Caco-2 (cell line): ENCODE measurements around the gene R3HDM1. TPM values are rescaled to one million over a fixed set of nuclear protein-coding genes. Genes with fewer than 3 reads are reported as not detected.

Experiments
- BruUV-seq: library from RNA; stranded (reverse); fragments of 400-500 nt; replicated peaks from 2 replicates; lab custom pipeline; 2021; lab: Mats Ljungman, UMichigan
- CTCF ChIA-PET: fragments of 300-600 bp; sonication (Branson Sonifier 250); formaldehyde crosslinking; loops from one replicate; lab custom pipeline; 2022; ENCODE audit warnings: antibody characterized with exemption; lab: Charles Lee
- POLR2A ChIA-PET: fragments of 300-600 bp; sonication (Branson Sonifier 250); formaldehyde crosslinking; loops from one replicate; lab custom pipeline; 2022; ENCODE audit warnings: antibody characterized with exemption; lab: Charles Lee
- DNase-seq, 2 experiments: peaks; one replicate each; pipeline versions ENCODE4 v3.0.0 to v3.0.0-alpha.2; 2020 to 2022
- H3K27me3 ChIP-seq: replicated peaks from 2 replicates; pipeline ENCODE4 v1.6.0; 2011; ENCODE audit warnings: low read length; ENCODE audit not compliant: control insufficient read depth, insufficient read depth
- H3K36me3 ChIP-seq: 2 replicates; pipeline ENCODE4 v1.5.1; 2011; ENCODE audit warnings: low read length; ENCODE audit not compliant: control insufficient read depth, insufficient read depth
- H3K4me1 ChIP-seq: fragments of 250-450 bp; sonication (Bioruptor Pico); 2 replicates; pipeline ENCODE4 v1.5.1; 2020; ENCODE audit warnings: mild to moderate bottlenecking
- H3K4me3 ChIP-seq: 2 replicates; pipeline ENCODE4 v1.5.1; 2011; ENCODE audit warnings: low read depth, mild to moderate bottlenecking, control low read depth, low read length
- H3K9me3 ChIP-seq: fragments of 250-450 bp; sonication (Bioruptor Pico); 2 replicates; pipeline ENCODE4 v1.5.1; 2020; ENCODE audit warnings: mild to moderate bottlenecking, moderate library complexity
- H3K27ac Mint-ChIP-seq: one replicate; pipeline ENCODE4 v1.8.0; 2022; ENCODE audit warnings: mixed read lengths; ENCODE audit not compliant: unreplicated experiment
- H3K27me3 Mint-ChIP-seq: one replicate; pipeline ENCODE4 v1.8.0; 2022; ENCODE audit warnings: mixed read lengths; ENCODE audit not compliant: insufficient read depth, unreplicated experiment
- H3K36me3 Mint-ChIP-seq: one replicate; pipeline ENCODE4 v1.8.0; 2022; ENCODE audit warnings: mild to moderate bottlenecking, mixed read lengths; ENCODE audit not compliant: insufficient read depth, unreplicated experiment
- H3K4me1 Mint-ChIP-seq: one replicate; pipeline ENCODE4 v1.8.0; 2022; ENCODE audit warnings: low read depth, mixed read lengths; ENCODE audit not compliant: unreplicated experiment
- H3K4me3 Mint-ChIP-seq: one replicate; pipeline ENCODE4 v1.8.0; 2022; ENCODE audit warnings: mild to moderate bottlenecking, moderate library complexity, mixed read lengths; ENCODE audit not compliant: unreplicated experiment
- H3K9me3 Mint-ChIP-seq: one replicate; pipeline ENCODE4 v1.8.0; 2022; ENCODE audit warnings: mixed read lengths; ENCODE audit not compliant: unreplicated experiment
- intact Hi-C: fragments of 100-400 bp; cut with micrococcal nuclease; formaldehyde crosslinking; loops from one replicate; pipeline ENCODE4 v1.10.0; 2022; ENCODE audit not compliant: unreplicated experiment
- total RNA-seq: library from RNA; stranded (reverse); gene quantifications from 2 replicates; pipeline ENCODE4 v1.2.3, GENCODE V29; 2022
- TF ChIP-seq, protein P1 (sequence below), 2 experiments: fragments of 200-600 bp in 1 of 2; IDR thresholded peaks; 1 replicate in 1 of 2; 2 replicates in 1 of 2; pipeline versions ENCODE4 v1.5.1 to v1.8.0; 2011 to 2022; ENCODE audit warnings: antibody characterized with exemption in 1 of 2, control low read depth in 1 of 2, inconsistent platforms in 1 of 2, low read depth in 1 of 2, low read length in 1 of 2, mild to moderate bottlenecking in 1 of 2, moderate library complexity in 1 of 2; ENCODE audit not compliant: insufficient read depth in 1 of 2, severe bottlenecking in 1 of 2, unreplicated experiment in 1 of 2

R3HDM1 gene
- total RNA-seq, 1 experiment from 2014 or later: 44.4 TPM

GRCh38 chr2:135630488-135630887 is 99.2 kb downstream of the R3HDM1 start:
- H3K27me3 Mint-ChIP-seq: no peaks in the 10 kb centered on the region
- H3K9me3 ChIP-seq: no peaks in the 10 kb centered on the region
- H3K9me3 Mint-ChIP-seq: no peaks in the 10 kb centered on the region
- H3K36me3 ChIP-seq: no peaks in the 10 kb centered on the region
- peaks cover 3% of the 10 kb centered on the region; the same call in 1 of the 2 replicates for H3K4me1 ChIP-seq
- POLR2A ChIA-PET: no interaction called here
- intact Hi-C loops: no loop called here
- no peak for DNase-seq
- TF ChIP-seq, protein P1, sequence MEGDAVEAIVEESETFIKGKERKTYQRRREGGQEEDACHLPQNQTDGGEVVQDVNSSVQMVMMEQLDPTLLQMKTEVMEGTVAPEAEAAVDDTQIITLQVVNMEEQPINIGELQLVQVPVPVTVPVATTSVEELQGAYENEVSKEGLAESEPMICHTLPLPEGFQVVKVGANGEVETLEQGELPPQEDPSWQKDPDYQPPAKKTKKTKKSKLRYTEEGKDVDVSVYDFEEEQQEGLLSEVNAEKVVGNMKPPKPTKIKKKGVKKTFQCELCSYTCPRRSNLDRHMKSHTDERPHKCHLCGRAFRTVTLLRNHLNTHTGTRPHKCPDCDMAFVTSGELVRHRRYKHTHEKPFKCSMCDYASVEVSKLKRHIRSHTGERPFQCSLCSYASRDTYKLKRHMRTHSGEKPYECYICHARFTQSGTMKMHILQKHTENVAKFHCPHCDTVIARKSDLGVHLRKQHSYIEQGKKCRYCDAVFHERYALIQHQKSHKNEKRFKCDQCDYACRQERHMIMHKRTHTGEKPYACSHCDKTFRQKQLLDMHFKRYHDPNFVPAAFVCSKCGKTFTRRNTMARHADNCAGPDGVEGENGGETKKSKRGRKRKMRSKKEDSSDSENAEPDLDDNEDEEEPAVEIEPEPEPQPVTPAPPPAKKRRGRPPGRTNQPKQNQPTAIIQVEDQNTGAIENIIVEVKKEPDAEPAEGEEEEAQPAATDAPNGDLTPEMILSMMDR (IDR thresholded peaks at IDR 0.05; ENCODE audit: insufficient read depth in 1 of 2, low read depth in 1 of 2, low read length in 1 of 2, severe bottlenecking in 1 of 2, unreplicated experiment in 1 of 2): no peak
- no peak overlapping the region for H3K4me3 Mint-ChIP-seq
- H3K4me1 Mint-ChIP-seq: peaks cover 7% of the 10 kb centered on the region
- H3K27ac Mint-ChIP-seq: no peak overlapping the region
- BruUV-seq: no TSS peak
- no peak overlapping the region for H3K4me3 ChIP-seq
- H3K36me3 Mint-ChIP-seq: no peaks in the 10 kb centered on the region
- CTCF ChIA-PET: no interaction called here
- H3K27me3 ChIP-seq: no peaks in the 10 kb centered on the region

- TF ChIP-seq, protein P1 (IDR thresholded peaks at IDR 0.05; ENCODE audit: insufficient read depth in 1 of 2, low read depth in 1 of 2, low read length in 1 of 2, severe bottlenecking in 1 of 2, unreplicated experiment in 1 of 2): no peak
- Mint-ChIP-seq H3K4me3 (no peak overlapping the region), H3K36me3 (peaks cover 9% of the 10 kb centered on the region), H3K4me1 (peaks cover 7% of the 10 kb centered on the region), H3K27me3 (no peaks in the 10 kb centered on the region), H3K9me3 (no peaks in the 10 kb centered on the region), H3K27ac (no peak overlapping the region)
- ChIA-PET POLR2A (no interaction called here), CTCF (interaction anchor here (0.6 kb wide), 1 partner anchor 108 kb away, joined by 4 read pairs; no protein-coding TSS in a partner anchor)
- no peak for DNase-seq
- Histone ChIP-seq H3K9me3 (no peaks in the 10 kb centered on the region), H3K4me3 (no peak overlapping the region), H3K4me1 (no peaks in the 10 kb centered on the region), H3K36me3 (no peaks in the 10 kb centered on the region), H3K27me3 (no peaks in the 10 kb centered on the region)
- intact Hi-C loops: no loop called here
- BruUV-seq: no TSS peak
Observed at GRCh38 chr2:135633582-135633981, 102.3 kb downstream of the R3HDM1 start.

- no peak overlapping the region for H3K27ac Mint-ChIP-seq
- Histone ChIP-seq H3K36me3 (no peaks in the 10 kb centered on the region), H3K4me1 (no peaks in the 10 kb centered on the region), H3K9me3 (no peaks in the 10 kb centered on the region), H3K4me3 (no peak overlapping the region), H3K27me3 (no peaks in the 10 kb centered on the region)
- H3K9me3 Mint-ChIP-seq: no peaks in the 10 kb centered on the region
- BruUV-seq: no TSS peak
- POLR2A ChIA-PET: no interaction called here
- CTCF ChIA-PET: no interaction called here
- no peak overlapping the region for H3K4me3 Mint-ChIP-seq
- intact Hi-C loops: no loop called here
- TF ChIP-seq, protein P1 (IDR thresholded peaks at IDR 0.05; ENCODE audit: insufficient read depth in 1 of 2, low read depth in 1 of 2, low read length in 1 of 2, severe bottlenecking in 1 of 2, unreplicated experiment in 1 of 2): no peak
- H3K4me1 Mint-ChIP-seq: no peaks in the 10 kb centered on the region
- no peaks in the 10 kb centered on the region for H3K27me3 Mint-ChIP-seq
- DNase-seq: no peak
- peaks cover 9% of the 10 kb centered on the region for H3K36me3 Mint-ChIP-seq
Observed at GRCh38 chr2:135635212-135635835, 104.0 kb downstream of the R3HDM1 start.
